ENCODE measurements around the gene RNASE11.

DNA sequence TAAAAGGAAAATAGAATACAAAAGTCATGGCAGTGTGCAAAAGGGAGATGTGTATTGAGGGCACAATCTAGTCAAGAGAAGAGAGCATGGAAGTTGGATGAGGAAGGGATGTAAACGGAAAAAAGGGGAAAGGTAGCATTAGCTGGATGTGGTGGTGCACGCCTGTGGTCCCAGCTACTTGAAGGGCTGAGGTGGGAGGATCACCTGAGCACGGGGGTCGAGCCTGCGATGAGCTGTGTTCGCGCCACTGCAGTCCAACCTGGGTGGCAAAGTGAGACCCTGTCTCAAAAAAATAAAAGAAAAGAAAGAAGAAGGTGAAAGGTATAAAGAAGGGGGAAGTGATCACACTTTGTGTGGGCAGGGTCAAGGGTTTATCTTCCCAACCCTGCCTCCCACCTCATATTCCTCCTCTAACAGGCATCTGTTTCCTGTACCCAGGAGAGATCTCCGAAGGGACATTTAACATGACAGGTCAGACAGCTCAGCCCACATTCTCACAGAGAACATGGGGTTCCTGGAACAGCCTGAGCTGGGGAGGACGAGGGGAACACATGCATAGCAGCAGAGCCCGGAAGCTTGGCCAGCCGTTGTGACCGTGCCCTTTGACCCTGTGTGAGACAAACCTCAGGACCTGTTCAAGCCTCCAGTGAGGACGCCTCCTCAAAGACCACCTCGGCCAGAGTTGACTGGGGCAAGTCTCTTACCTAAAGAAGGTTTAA lies 8.9 kb downstream of the RNASE11 start:
- TF ChIP-seq, protein P1, sequence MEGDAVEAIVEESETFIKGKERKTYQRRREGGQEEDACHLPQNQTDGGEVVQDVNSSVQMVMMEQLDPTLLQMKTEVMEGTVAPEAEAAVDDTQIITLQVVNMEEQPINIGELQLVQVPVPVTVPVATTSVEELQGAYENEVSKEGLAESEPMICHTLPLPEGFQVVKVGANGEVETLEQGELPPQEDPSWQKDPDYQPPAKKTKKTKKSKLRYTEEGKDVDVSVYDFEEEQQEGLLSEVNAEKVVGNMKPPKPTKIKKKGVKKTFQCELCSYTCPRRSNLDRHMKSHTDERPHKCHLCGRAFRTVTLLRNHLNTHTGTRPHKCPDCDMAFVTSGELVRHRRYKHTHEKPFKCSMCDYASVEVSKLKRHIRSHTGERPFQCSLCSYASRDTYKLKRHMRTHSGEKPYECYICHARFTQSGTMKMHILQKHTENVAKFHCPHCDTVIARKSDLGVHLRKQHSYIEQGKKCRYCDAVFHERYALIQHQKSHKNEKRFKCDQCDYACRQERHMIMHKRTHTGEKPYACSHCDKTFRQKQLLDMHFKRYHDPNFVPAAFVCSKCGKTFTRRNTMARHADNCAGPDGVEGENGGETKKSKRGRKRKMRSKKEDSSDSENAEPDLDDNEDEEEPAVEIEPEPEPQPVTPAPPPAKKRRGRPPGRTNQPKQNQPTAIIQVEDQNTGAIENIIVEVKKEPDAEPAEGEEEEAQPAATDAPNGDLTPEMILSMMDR (optimal IDR thresholded peaks at IDR 0.05 in 1 of 3, IDR thresholded peaks at IDR 0.05 in 1 of 3, conservative IDR thresholded peaks at IDR 0.05 in 1 of 3; ENCODE audit: extremely low read depth in 1 of 3, insufficient read depth in 2 of 3, low read length in 3 of 3) = no peak
- TF ChIP-seq EZH2 (IDR thresholded peaks at IDR 0.05; ENCODE audit: low read length) = no peak
